IMR-90 (cell line): ENCODE measurements around the gene RAD18. TPM values are rescaled to one million over a fixed set of nuclear protein-coding genes. Genes with fewer than 3 reads are reported as not detected.

ENCODE experiments used
- ATAC-seq: fragments of 200-7000 bp; cut with Tn5 transposase; 2 replicates; pipeline ENCODE4 v1.9.1; 2020; ENCODE audit warnings: low read depth, mild to moderate bottlenecking, moderate library complexity
- BruUV-seq: library from RNA; stranded (reverse); fragments of 400-500 nt; replicated peaks from 2 replicates; lab custom pipeline; 2021; lab: Mats Ljungman, UMichigan
- CTCF ChIA-PET: fragments of 300-600 bp; formaldehyde crosslinking; extraction: SDS; loops from one replicate; lab custom pipeline; 2021; ENCODE audit warnings: antibody characterized with exemption; lab: Yijun Ruan, JAX
- POLR2A ChIA-PET: fragments of 300-600 bp; sonication (Branson Sonifier 250); formaldehyde crosslinking; loops from one replicate; lab custom pipeline; 2022; ENCODE audit warnings: antibody characterized with exemption; ENCODE audit not compliant: unreplicated experiment; lab: Charles Lee
- DNase-seq: peaks from one replicate; pipeline ENCODE4 v3.0.0; 2013
- H2AFZ ChIP-seq: replicated peaks from 2 replicates; pipeline ENCODE3; 2013; ENCODE audit warnings: low read length, mild to moderate bottlenecking; ENCODE audit not compliant: poor library complexity
- H2AK5ac ChIP-seq: 2 replicates; pipeline ENCODE4 v1.6.1; 2013; ENCODE audit warnings: low read depth, low read length, inconsistent platforms
- H2AK9ac ChIP-seq: replicated peaks from 2 replicates; pipeline ENCODE3; 2013; ENCODE audit warnings: mild to moderate bottlenecking, low read depth, low read length, moderate library complexity; ENCODE audit not compliant: poor library complexity
- H2BK120ac ChIP-seq: 2 replicates; pipeline ENCODE4 v1.6.1; 2013; ENCODE audit warnings: low read depth, low read length, inconsistent platforms
- H2BK15ac ChIP-seq: 3 replicates; pipeline ENCODE4 v1.6.1; 2013; ENCODE audit warnings: low read depth, low read length, inconsistent platforms
- H2BK20ac ChIP-seq: 2 replicates; pipeline ENCODE4 v1.6.1; 2013; ENCODE audit warnings: low read depth, mild to moderate bottlenecking, inconsistent platforms, low read length, moderate library complexity
- H2BK5ac ChIP-seq: 2 replicates; pipeline ENCODE4 v1.6.1; 2013; ENCODE audit warnings: mild to moderate bottlenecking, low read depth, low read length, inconsistent platforms; ENCODE audit not compliant: poor library complexity, severe bottlenecking
- H3K14ac ChIP-seq: replicated peaks from 2 replicates; pipeline ENCODE4 v1.6.1; 2013; ENCODE audit warnings: low read depth, low read length, inconsistent platforms
- H3K18ac ChIP-seq: 2 replicates; pipeline ENCODE4 v1.6.1; 2013; ENCODE audit warnings: low read depth, low read length, control low read depth
- H3K23ac ChIP-seq: 2 replicates; pipeline ENCODE4 v1.6.1; 2013; ENCODE audit warnings: low read depth, low read length, inconsistent platforms
- H3K27ac ChIP-seq: 2 replicates; pipeline ENCODE4 v1.5.1; 2013; ENCODE audit warnings: mild to moderate bottlenecking, control low read depth, low read length; ENCODE audit not compliant: insufficient read depth
- H3K27me3 ChIP-seq: 2 replicates; pipeline ENCODE4 v1.6.1; 2013; ENCODE audit warnings: low read length; ENCODE audit not compliant: control insufficient read depth, insufficient read depth
- H3K36me3 ChIP-seq: 2 replicates; pipeline ENCODE4 v1.6.1; 2013; ENCODE audit warnings: low read length, mixed read lengths; ENCODE audit not compliant: control insufficient read depth, insufficient read depth
- H3K4ac ChIP-seq: 2 replicates; pipeline ENCODE4 v1.6.1; 2013; ENCODE audit warnings: low read depth, low read length, inconsistent platforms
- H3K4me1 ChIP-seq: 2 replicates; pipeline ENCODE4 v1.6.1; 2013; ENCODE audit warnings: low read length, mixed read lengths; ENCODE audit not compliant: control insufficient read depth, insufficient read depth
- H3K4me2 ChIP-seq: 2 replicates; pipeline ENCODE4 v1.6.1; 2013; ENCODE audit warnings: low read depth, mild to moderate bottlenecking, control low read depth, low read length, moderate library complexity
- H3K4me3 ChIP-seq: 2 replicates; pipeline ENCODE4 v1.5.1; 2013; ENCODE audit warnings: low read depth, mild to moderate bottlenecking, control low read depth, low read length, moderate library complexity; ENCODE audit not compliant: insufficient read depth
- H3K56ac ChIP-seq: 2 replicates; pipeline ENCODE4 v1.6.1; 2013; ENCODE audit warnings: low read length, inconsistent platforms; ENCODE audit not compliant: insufficient read depth; ENCODE audit errors: extremely low read depth
- H3K79me1 ChIP-seq, 2 experiments: 2 replicates each; pipeline ENCODE4 v1.6.1; 2013; ENCODE audit warnings: low read length in 2 of 2, inconsistent platforms in 1 of 2, low read depth in 1 of 2
- H3K9ac ChIP-seq: 2 replicates; pipeline ENCODE4 v1.6.1; 2013; ENCODE audit warnings: low read depth, low read length, control low read depth
- H3K9me1 ChIP-seq: 2 replicates; pipeline ENCODE4 v1.6.1; 2013; ENCODE audit warnings: low read length, inconsistent platforms; ENCODE audit not compliant: insufficient read depth
- H3K9me3 ChIP-seq: 2 replicates; pipeline ENCODE4 v1.6.1; 2013; ENCODE audit warnings: low read length; ENCODE audit not compliant: control insufficient read depth, insufficient read depth
- H4K20me1 ChIP-seq: 2 replicates; pipeline ENCODE4 v1.6.1; 2013; ENCODE audit warnings: low read length, inconsistent platforms; ENCODE audit not compliant: insufficient read depth
- H4K5ac ChIP-seq: 2 replicates; pipeline ENCODE4 v1.6.1; 2013; ENCODE audit warnings: mild to moderate bottlenecking, low read depth, low read length, control low read depth
- H4K8ac ChIP-seq, 2 experiments: 2 replicates each; pipeline ENCODE4 v1.6.1; 2013; ENCODE audit warnings: low read depth in 2 of 2, low read length in 2 of 2, control low read depth in 1 of 2, inconsistent platforms in 1 of 2
- H4K91ac ChIP-seq: 2 replicates; pipeline ENCODE4 v1.6.1; 2013; ENCODE audit warnings: low read depth, low read length, inconsistent platforms; ENCODE audit not compliant: insufficient read depth
- BHLHE40 ChIP-seq: fragments of 150-350 bp; IDR thresholded peaks from 2 replicates; pipeline ENCODE4 v1.6.1; 2016; ENCODE audit warnings: mild to moderate bottlenecking, low read depth, low read length
- CEBPB ChIP-seq: IDR thresholded peaks from 2 replicates; pipeline ENCODE4 v1.6.1; 2012; ENCODE audit warnings: low read depth, low read length, improper control_type of control experiment
- CHD1 ChIP-seq: IDR thresholded peaks from 2 replicates; pipeline ENCODE4 v1.6.1; 2012; ENCODE audit warnings: low read depth, low read length, improper control_type of control experiment
- CTCF ChIP-seq: conservative IDR thresholded peaks from 2 replicates; pipeline ENCODE4 v1.5.1; 2012; ENCODE audit warnings: mild to moderate bottlenecking, low read depth, low read length, improper control_type of control experiment
- ELK1 ChIP-seq: fragments of 150-350 bp; IDR thresholded peaks from 2 replicates; pipeline ENCODE4 v1.6.1; 2016; ENCODE audit warnings: low read depth, mild to moderate bottlenecking, low read length, moderate library complexity, borderline replicate concordance
- FOS ChIP-seq: fragments of 150-350 bp; IDR thresholded peaks from 2 replicates; pipeline ENCODE4 v1.6.1; 2016; ENCODE audit warnings: low read depth, low read length
- MAFK ChIP-seq: IDR thresholded peaks from 2 replicates; pipeline ENCODE4 v1.6.1; 2012; ENCODE audit warnings: low read depth, low read length, improper control_type of control experiment
- MAZ ChIP-seq: IDR thresholded peaks from 2 replicates; pipeline ENCODE4 v1.6.1; 2012; ENCODE audit warnings: low read depth, mild to moderate bottlenecking, low read length, improper control_type of control experiment, moderate library complexity, borderline replicate concordance
- MXI1 ChIP-seq: IDR thresholded peaks from 2 replicates; pipeline ENCODE4 v1.6.1; 2012; ENCODE audit warnings: low read depth, mild to moderate bottlenecking, low read length, moderate library complexity, borderline replicate concordance
- NFE2L2 ChIP-seq: fragments of 150-350 bp; IDR thresholded peaks from 2 replicates; pipeline ENCODE4 v1.6.1; 2016; ENCODE audit warnings: low read depth, mild to moderate bottlenecking, low read length
- POLR2A ChIP-seq: IDR thresholded peaks from 2 replicates; pipeline ENCODE4 v1.6.1; 2012; ENCODE audit warnings: mild to moderate bottlenecking, low read depth, low read length
- RAD21 ChIP-seq: IDR thresholded peaks from 2 replicates; pipeline ENCODE4 v1.6.1; 2012; ENCODE audit warnings: low read length, improper control_type of control experiment
- RCOR1 ChIP-seq: IDR thresholded peaks from 2 replicates; pipeline ENCODE4 v1.6.1; 2012; ENCODE audit warnings: mild to moderate bottlenecking, low read length, improper control_type of control experiment; ENCODE audit not compliant: insufficient replicate concordance
- RFX5 ChIP-seq: IDR thresholded peaks from 2 replicates; pipeline ENCODE4 v1.8.0; 2012; ENCODE audit warnings: low read depth, mild to moderate bottlenecking, low read length, moderate library complexity
- SMC3 ChIP-seq: fragments of 150-350 bp; IDR thresholded peaks from 2 replicates; pipeline ENCODE4 v1.6.1; 2016; ENCODE audit warnings: low read depth, mild to moderate bottlenecking, antibody characterized with exemption, low read length, moderate library complexity
- USF2 ChIP-seq: fragments of 150-350 bp; IDR thresholded peaks from 2 replicates; pipeline ENCODE4 v1.6.1; 2017; ENCODE audit warnings: mild to moderate bottlenecking, antibody characterized with exemption, low read length, low read depth
- WGBS, 2 experiments: methylation state at CpG; one replicate each; pipeline versions ENCODE4 v1.1.5 to v1.1.7; 2013; ENCODE audit warnings: missing lambda C conversion rate in 2 of 2; ENCODE audit not compliant: insufficient read length in 1 of 2; ENCODE audit errors: extremely low coverage in 2 of 2; 5-methylcytosine and 5-hydroxymethylcytosine counted together
- dilution Hi-C: fragments of 300-500 bp; cut with HindIII; formaldehyde crosslinking; loops from one replicate; pipeline ENCODE4 v1.14.3; 2018; ENCODE audit warnings: low sequenced_read_pairs; ENCODE audit not compliant: unreplicated experiment
- in situ Hi-C: fragments of 300-500 bp; cut with MboI; formaldehyde crosslinking; loops from 3 replicates; pipeline ENCODE4 v1.14.3; 2019; ENCODE audit warnings: low sequenced_read_pairs, inconsistent platforms, mixed read lengths
- intact Hi-C: fragments of 100-400 bp; cut with micrococcal nuclease; formaldehyde crosslinking; loops from 2 replicates; pipeline ENCODE4 v1.10.0; 2022
- polyA plus RNA-seq, 3 experiments: library from polyadenylated mRNA; depleted of rRNA; stranded (reverse); fragments of >200 nt; gene quantifications; 2 replicates each; pipeline ENCODE4 v1.2.3, GENCODE V29; 2012; ENCODE audit warnings: low replicate concordance in 1 of 3
- total RNA-seq: library from RNA; depleted of rRNA; stranded (reverse); fragments of >200 nt; gene quantifications from 2 replicates; pipeline ENCODE4 v1.2.3, GENCODE V29; 2012

Gene RAD18
- total and polyA plus RNA-seq, 2 of the 4 experiments (the other 2 are of a cell fraction), result 8.2 to 17.2 TPM

GRCh38 chr3:8984526-8984925, 21.3 kb upstream of the RAD18 start:
- H3K9me1 ChIP-seq, result no peaks in the 10 kb centered on the region
- no peak overlapping the region for H3K27ac ChIP-seq
- H3K79me1 ChIP-seq, result no peaks in the 10 kb centered on the region
- H4K91ac ChIP-seq, result no peak overlapping the region
- H3K4ac ChIP-seq, result no peak overlapping the region
- no peak overlapping the region for H2BK20ac ChIP-seq
- ChIA-PET POLR2A (no interaction called here), CTCF (interaction anchor here (1.5 kb wide), 1 partner anchor 215 kb away, joined by 3 read pairs; the partner anchor contains the start of gene OXTR)
- ATAC-seq, result no peak
- no peak overlapping the region for H4K8ac ChIP-seq
- no peak overlapping the region for H2BK5ac ChIP-seq
- H3K4me3 ChIP-seq, result no peak overlapping the region
- TF ChIP-seq MXI1, result no peak
- TF ChIP-seq CTCF, result no peak
- TF ChIP-seq ELK1, result no peak
- TF ChIP-seq BHLHE40, result no peak
- no peak for TF ChIP-seq RAD21
- no peak for TF ChIP-seq MAFK
- no peak for TF ChIP-seq NFE2L2
- TF ChIP-seq SMC3, result no peak
- no peak for TF ChIP-seq FOS
- TF ChIP-seq POLR2A, result no peak
- no peak for TF ChIP-seq RCOR1
- TF ChIP-seq CHD1, result no peak
- TF ChIP-seq RFX5, result no peak
- no peak for TF ChIP-seq USF2
- no peak for TF ChIP-seq MAZ
- TF ChIP-seq CEBPB, result no peak
- in situ Hi-C loops (no loop called here), intact Hi-C loops (no loop called here), dilution Hi-C loops (no loop called here)
- H3K23ac ChIP-seq, result no peak overlapping the region
- H3K4me2 ChIP-seq, result no peak overlapping the region
- no peak overlapping the region for H2BK120ac ChIP-seq
- peaks cover 5% of the 10 kb centered on the region for H3K27me3 ChIP-seq
- no peak overlapping the region for H3K18ac ChIP-seq
- H3K14ac ChIP-seq, result no peak overlapping the region
- no peaks in the 10 kb centered on the region for H3K36me3 ChIP-seq
- no peak for DNase-seq
- H3K4me1 ChIP-seq, result no peaks in the 10 kb centered on the region
- H4K5ac ChIP-seq, result no peak overlapping the region
- no peak overlapping the region for H3K56ac ChIP-seq
- H2AK5ac ChIP-seq, result no peak overlapping the region
- H4K20me1 ChIP-seq, result no peaks in the 10 kb centered on the region
- H2AK9ac ChIP-seq, result no peak overlapping the region
- BruUV-seq, result no TSS peak
- H2BK15ac ChIP-seq, result no peak overlapping the region
- H3K9me3 ChIP-seq, result no peaks in the 10 kb centered on the region; the same call in 1 of the 2 replicates
- H2AFZ ChIP-seq, result no peak overlapping the region
- no peak overlapping the region for H3K9ac ChIP-seq
- no CpG with 5 or more reads among the region's 7 CpGs for WGBS, 2 experiments
